GM18517 (cell line): ENCODE results near the gene PIGO.

Experiments
- ATAC-seq: cut with Tn5 transposase; IDR thresholded peaks from one replicate; pipeline ENCODE4 v1.9.1; 2021; ENCODE audit warnings: mild to moderate bottlenecking, moderate library complexity; ENCODE audit not compliant: unreplicated experiment

Gene PIGO

DNA sequence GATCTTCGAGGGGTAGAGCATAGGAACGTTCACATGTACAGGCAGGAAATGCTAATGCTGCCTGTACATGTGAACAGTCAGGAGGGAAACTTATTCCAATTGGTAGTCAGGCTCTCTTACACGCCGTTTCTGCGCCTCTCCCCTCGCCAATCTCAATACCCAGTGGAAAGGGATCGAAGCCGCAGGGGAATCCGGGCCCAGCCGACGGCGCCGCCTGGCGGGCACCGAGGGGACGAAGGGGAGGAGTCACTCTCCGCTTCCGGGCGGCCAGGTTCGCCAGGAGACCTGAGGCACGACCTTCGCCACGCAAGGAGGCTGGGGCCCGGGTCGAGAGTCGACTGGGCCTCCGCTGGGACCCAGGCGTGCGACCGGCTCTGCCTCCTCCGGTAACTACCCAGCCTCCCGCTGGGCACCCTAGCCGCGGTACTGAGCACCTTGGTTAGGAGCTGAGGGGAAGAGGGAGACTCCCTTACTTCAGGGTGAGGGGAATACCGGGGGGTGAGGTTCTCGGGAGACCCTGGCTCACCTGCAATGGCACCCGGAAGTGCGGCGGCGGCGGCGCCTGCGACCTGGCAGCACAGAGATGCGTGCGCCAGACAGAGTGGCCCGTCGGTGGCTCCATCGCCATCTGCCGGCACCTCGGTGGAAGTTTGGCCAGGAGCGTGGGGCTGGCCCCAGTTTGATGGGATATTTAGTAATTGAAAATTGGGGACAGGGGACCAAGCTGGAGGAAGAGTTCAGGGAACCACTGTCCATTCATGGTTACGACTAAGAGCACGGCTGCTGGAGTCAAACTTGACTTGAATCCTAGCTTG is at the start of gene PIGO:
Gene PIGO, minus strand, starts transcription at position 557 of the 815 bp plus-strand sequence. CDS start 1,026 bp downstream, outside the sequence.
- peak; percentile 78 for ATAC-seq

DNA sequence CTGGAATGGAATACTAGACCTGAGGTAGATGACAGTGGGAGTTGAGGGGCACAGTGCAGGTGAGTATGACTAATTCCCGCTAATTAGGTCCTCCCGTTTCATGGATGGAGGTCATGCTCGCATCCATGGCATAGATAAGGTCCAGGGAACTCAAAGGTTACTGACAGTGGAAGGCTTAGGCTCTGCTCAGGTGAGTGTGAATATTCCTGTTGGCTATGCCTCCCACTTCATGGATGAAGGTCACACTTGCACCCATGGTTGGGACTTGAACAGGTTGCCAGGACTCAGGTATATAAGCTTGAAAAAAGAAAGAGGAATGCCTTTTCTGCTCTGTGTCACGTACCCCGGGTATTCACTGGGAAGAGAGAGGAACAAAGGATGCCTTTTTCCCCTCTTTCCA is 45.6 kb upstream of the PIGO start:
- ATAC-seq: no peak

DNA sequence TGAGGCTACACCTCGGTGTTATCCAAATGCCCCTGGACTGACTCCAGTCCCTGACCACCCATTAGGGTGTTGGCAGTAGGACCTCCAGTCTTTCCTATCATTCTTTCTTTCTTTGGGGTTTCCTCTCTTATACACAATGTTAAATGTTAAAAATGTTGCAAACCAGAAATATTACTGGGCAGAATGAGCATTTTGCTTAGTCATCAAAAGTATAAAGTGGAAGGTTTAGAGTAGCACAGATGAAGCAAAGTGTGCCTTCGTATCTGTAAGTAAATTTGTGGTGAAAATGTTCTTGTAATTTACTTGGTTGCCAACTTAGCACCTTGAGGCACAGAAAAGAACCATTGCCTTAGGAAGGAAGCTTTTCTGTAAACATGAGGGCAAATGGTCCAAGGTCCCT is 43.7 kb upstream of the PIGO start:
- no peak for ATAC-seq

DNA sequence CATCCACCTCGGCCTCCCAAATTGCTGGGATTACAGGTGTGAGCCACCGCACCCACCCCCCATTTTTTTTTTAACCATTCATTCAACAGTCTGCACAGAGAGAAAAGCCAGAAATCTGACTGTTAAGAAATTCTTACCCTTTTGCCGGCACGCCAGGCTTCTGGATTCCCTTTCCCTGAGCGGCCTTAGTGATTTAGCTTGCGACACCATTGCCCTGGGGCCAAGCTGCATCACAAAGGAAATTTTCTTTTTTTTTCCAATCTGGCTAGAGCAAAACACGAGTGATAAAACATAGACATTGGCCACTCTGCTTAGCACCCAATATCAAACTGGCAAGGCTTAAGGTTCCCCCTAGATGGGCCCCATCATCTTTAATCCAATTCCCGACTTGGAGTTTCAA is 40.5 kb upstream of the PIGO start:
- no peak for ATAC-seq

DNA sequence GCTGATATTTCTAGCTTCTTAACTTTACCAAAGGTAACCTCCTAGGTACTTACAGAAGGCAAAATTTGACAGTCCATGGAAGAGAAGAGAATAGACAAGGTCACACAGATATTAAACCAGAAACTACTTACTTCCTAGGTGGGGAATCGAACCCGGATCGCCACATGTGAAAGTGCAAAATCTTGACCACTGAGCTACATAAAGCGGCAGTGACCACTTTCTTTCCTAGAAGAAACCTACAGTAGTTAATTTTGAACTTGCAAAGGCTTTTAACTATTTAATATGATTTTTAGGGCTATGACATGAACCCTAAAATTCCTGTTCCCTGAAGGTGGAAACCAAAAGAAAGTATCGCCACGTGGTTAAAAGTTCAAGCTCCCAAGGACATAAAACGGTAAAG is 39.6 kb upstream of the PIGO start:
- no peak for ATAC-seq

DNA sequence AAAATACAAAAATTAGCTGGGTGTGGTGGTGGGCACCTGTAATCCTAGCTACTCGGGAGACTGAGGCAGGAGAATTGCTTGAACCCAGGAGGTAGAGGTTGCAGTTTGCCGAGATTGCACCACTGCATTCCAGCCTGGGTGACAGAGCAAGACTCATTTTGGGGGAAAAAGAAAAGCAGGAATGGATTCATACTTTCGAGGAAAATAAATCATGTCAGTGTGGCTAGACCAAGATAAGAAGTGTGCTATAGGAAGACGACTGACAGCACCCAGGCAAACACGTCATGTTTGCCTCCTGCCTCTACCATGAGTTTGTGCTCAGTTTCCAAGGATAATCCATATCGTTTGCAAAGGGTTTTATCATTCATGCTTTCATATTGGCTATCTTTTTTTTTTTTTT is 38.5 kb upstream of the PIGO start:
- ATAC-seq: no peak

DNA sequence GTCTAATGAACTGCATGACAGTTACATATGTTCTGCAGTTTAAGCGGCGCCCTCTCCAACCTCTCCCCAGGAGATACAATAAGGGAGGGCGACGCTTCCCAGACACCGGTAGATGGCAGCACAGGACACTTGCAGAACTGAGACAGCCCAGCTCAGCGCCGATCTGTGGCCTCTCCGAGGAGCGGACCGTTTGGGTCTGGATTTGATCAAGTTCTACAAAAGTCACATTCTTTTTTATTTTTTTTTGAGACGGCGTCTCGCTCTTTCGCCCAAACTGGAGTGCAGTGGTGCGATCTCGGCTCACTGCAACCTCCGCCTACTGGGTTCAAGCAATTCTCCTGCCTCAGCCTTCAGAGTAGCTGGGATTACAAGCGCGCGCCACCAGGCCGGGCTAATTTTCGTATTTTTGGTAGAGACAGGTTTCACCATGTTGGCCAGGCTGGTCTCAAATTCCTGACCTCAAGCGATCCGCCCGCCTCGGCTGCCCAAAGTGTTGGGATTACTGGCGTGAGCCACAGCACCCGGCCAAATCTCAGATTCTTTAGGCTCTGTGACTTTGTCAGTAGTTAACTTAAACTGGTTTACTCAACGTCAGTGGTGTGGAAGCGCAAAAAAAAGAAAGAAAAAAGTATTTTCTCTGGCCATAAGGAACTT is 20.6 kb upstream of the PIGO start:
- peak; percentile 53 for ATAC-seq

DNA sequence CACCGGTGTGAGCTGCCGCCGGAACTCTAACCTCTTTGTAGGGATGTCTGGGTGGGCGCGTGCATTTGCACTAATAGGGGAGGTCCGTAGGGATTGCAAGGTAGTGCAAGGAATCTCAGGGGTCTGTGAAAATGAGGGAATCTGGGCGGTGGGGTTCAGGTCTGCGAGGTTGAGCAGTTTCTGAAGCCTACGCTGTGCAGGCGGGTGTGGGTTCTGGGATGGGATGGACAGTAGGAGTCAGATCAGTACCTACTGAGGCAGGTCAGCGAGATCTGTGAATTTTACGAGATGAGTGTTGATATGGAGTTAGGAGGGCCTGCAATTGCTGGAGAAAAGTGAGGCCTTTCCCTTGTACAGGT is 20.1 kb upstream of the PIGO start:
- peak; percentile 6 for ATAC-seq

DNA sequence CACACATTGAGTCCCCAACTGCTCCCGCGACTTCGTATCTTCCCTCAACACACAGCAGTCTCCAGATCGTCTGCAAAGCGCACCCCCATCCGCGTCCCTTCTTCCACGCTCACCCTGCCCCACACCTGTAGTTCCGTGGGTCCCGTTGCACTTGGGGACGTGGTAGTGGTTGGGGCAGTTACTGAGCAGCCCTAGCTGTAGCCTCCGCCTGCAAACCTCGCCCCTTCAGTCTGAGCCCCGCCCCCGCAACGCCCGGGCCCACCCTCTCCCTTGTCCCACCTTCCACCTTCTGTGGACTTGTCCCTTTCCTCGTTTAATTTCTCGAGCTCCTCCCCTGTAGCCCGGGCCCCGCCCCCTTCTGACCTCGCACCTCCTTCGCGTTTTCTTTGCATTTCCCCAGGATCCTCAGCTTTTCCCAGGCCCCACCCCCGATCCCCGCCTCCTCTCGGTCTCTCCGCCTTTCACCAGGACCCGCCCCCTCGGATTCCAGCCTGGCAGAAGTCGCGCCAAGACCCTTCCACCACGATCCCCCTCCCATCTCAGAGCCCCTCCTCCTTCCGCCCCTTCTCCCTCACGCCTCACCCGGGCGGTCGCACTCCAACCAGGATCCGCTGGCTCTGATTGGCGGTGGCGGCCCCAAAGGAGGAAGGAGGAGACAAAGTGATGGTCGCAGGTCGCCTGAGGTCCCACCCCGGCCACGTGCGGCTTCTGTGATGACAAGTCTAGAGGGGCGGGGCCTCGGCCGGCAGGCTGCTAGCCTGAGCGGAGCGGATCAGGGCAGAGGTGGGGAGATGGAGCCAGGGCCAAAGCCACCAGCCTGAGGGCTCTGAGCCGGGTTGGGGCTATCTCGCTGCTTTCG is 19.5 kb upstream of the PIGO start, which contains the start of gene ATOSB:
Gene ATOSB, minus strand, starts transcription at position 183 of the 859 bp plus-strand sequence. CDS start 7,588 bp downstream, outside the sequence.
- peak; percentile 45 for ATAC-seq

DNA sequence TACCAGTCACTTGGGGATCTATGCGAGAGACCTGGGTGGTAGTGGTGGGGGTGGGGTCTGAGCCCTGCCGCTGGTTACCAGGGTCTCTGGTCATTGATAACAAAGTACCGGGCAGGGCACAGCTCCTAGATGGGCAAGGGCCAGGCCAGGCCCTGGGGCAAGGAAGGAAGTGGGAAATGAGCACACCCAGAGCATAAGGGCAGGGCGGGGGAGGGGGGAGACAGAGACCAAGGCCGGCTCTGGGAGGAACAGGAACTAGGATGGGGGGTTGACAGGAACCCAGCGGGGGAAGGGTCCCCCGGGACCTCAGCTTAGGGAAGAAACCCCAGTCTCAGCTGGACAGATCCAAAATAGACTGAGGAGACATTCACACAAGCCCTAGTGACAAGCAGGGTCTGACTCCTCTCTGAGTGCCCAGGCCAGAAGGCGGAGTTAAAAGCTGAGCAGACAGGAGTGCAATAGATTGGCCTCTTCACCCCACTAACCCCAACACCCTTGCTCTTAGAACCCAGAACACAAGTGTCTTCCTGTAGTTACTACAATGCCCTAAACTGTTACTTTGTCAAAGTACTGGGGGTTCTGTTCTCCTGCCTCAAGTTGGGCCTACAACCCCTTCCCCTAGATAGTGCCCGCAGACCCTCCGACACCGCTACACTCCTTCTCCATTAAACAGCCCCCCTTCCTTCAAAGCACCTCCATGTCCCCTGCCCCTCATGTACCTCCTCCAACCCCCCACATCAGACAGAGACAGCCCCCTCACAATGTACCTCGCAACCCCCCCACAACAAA is 18.6 kb upstream of the PIGO start:
- ATAC-seq: no peak

DNA sequence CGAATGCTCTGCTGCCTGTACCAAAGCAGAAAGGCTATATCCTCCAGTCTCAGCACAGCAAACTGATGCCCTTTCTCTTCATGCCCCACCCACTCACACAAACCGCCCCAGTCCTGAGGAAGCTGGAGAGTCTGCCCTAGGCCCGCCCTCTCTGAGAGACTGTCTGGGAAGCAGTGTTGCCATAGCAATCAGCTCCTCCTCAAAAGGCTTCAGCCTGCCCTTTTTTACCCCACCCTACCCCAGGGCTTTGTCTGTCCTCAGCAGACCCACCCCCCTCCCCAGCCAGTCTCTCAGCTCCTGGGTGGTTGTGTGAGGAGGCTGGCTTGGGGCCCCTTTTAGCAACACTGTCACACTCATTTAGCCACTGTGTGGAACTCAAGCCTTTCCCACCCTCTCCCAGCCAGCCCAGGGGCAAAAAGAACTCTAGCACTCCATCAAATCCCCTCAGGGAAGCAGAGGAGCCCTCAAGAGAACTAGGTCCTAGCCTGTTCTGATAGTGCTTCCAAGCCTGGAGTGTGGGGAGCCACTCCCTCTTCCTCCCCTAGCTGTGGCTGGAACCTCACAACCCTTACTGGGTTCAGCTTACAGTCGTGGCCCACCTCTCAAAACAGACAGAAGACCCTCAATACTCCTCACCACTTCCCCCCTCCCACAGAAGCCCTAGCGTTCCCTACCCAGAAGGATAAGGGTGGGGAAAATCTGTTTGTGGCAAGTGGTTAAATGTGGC is 17.9 kb upstream of the PIGO start:
- no peak for ATAC-seq

DNA sequence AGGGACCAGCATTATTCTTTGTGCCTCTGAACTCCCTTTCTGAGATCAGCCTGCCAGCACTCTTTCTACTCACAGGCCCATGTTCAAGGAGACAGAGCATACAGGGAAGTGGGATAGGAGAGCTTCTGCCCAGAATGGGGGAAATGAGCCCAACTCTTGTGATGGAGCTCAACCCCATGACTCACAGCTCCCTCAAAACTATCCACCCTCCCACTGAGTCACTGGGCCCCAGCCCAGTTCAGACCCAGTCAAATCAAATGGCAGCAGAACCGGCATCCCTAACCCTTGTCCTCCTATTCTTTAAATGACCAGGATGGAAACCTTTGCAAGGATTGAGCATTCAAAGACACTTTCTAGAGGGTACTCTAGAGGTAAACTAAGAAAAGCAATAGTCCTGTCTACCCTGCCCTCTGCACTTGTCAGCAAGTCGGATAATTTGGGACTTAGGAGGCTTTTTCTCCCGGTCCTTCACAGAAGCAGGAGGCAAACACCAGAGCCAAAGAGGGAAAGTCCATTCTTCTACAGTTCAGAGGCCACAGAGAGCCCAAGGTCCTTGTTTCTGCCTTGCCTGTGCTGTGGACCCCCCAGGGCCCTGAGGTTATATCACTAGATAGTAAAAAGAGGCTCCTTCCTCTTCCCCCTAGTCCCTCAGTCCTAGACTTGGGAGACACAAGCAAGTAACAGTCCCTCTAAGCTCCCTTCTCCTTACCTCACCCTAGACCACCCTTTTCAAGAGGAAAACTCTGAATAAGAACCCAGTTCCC is 16.0 kb upstream of the PIGO start:
- no peak for ATAC-seq

DNA sequence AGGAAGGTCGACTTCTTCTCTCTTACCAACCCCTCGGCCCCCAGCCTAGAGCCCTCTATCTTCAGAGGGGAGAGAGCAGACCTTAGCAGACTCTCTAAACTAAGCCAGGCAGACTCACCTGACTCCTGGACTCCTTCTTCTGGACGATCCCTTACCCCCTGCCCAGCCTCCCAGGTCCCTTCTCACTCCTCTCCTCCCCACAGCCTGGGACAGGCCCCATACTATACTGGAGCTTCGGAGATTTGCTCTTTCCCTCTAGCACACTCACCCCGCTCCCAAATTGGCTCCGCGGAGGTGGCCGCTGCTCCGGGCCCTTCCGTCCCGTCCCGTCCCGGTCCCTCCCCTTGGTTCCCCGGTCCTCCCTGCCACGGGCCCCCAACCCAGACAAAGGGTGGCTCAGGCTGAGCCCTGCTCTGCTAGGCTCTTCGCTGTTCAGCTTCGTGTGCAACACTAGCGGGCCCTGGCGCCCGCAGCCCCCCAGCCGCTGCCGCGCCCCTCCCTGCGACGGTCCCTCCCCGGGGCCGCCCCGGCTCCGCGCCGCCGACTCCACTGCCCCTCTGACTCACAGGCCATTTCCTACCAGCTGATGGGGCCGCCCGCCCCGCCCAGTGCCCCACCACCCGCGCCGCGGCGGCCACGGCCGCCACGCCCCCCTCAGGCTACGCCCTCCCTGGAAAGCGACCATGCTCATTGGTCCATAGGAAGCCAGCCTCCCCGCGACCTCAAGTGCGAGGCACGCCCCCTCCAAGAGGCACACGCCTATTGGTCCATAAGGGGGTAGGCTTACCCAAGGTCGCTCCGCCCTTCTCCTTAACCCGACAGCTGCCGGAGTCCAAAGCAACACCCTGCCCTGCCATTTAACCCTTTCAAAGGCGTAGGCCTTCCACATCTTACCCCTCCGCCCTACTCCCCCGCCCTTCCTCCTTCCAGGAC is 14.9 kb upstream of the PIGO start:
- ATAC-seq: peak; percentile 76

DNA sequence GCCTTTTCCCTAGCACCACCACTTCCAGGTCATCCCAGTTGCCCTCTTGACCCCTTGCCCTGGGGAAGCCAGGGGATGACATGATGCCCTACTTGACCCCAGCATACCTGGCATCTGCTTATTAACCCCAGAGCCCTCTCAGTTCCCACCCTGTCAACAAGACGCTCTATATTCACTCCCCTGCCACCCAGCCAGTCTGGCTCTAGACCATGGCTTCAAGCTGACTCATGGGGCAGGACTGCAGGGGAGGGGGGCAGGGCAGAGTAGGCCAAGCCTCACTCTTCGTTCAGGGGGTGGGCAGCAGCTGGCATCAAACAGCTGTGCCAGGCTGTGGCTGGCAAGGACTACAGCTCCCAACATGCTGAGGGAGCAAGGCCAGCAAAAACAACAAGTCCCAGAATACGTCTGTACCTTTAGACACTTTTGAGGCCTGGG is 14.0 kb upstream of the PIGO start:
- no peak for ATAC-seq

DNA sequence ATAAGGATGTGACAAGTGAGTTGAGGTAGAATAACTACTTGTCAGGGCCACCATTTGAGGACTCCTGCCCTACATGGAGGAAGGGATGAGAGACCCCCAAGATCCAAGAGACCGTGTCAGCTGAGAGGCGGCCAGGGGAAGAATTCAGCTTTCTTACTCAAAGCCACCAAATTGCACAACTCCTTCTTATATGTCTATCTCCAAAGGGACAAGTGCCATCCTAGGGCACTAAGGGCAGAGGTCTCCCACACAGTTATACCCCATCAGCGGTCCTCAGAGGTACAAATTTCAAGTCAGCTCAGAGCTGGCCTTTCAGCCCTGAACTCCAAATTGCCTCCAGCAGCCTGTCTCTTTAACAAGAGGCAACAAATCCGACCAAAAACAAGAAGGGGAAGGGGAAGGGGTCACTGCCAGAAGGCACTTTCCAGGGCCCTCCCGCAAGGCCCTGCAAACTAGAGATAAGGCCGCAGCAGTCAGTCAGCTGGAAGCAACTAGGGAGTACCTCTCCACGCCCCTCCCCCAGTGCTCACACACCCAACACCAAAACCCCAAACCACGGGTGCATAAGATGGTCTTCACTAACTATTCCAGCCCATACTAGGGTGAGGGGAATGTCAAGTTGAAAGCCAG is 12.7 kb upstream of the PIGO start:
- no peak for ATAC-seq

DNA sequence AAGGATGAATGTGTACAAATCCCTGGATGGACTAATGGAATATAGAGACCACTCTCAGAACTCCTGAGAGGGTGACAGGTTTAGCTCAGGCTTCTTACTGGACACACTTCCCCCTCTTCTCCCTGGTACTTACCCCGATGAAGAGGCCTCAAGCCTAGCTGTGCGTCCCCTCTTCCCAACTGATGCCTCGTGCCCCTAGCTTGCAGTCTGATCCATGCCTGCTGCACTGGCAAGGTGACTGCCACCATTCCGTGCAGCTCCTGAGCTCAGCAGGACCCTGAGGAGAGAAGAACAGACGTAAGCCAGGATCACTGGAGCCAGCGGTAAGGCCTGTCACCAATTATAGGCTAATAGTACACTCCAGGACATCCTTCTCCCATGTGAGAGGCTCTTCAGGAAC is 12.1 kb upstream of the PIGO start:
- no peak for ATAC-seq
